ENCODE data around the gene PLTP.

PLTP gene

DNA sequence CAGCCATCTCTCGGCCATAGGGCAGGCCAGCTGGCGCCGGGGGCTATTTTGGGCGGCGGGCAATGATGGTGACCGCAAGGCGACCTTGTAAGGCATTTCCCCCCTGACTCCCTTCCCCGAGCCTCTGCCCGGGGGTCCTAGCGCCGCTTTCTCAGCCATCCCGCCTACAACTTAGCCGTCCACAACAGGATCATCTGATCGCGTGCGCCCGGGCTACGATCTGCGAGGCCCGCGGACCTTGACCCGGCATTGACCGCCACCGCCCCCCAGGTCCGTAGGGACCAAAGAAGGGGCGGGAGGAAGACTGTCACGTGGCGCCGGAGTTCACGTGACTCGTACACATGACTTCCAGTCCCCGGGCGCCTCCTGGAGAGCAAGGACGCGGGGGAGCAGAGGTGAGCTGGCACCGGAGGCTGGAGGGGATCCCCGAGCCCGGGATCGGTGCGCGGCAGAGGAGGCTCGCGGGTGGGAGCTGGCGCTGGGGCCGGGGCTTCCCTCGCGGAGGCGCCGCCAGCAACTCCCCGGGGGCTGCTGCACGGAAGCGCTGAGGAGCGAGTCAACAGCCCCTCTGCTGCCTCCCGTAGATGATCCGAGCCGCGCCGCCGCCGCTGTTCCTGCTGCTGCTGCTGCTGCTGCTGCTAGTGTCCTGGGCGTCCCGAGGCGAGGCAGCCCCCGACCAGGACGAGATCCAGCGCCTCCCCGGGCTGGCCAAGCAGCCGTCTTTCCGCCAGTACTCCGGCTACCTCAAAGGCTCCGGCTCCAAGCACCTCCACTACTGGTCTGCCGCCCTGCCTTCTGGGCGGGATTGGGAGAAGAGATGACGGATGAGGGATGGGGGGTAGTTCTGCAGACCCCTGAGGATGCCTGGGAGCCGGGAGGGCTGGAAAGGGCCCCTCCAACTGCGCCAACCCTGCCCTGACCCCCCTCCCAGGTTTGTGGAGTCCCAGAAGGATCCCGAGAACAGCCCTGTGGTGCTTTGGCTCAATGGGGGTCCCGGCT lies 20.7 kb downstream of the PLTP start, which contains the start of the genes CTSA and NEURL2:
CTSA (plus strand) TSS at position 351 of the 999 bp plus-strand sequence; CDS start at position 585, 234 bp downstream.
NEURL2 (minus strand) TSS at position 224 of the 999 bp plus-strand sequence; CDS start at position 7, 217 bp downstream.
- Histone ChIP-seq H3K14ac (ENCODE audit: low read length) (peak within 1 kb of the TSS; percentile 56), H3K4me2 (ENCODE audit: insufficient read depth, low read length, poor library complexity, severe bottlenecking) (peak within 1 kb of the TSS; percentile 100), H3K27ac (replicated peaks; ENCODE audit: low read length) (no peak within 1 kb of the TSS), H3K4me3 (ENCODE audit: low read length in 2 of 2) (peak within 1 kb of the TSS; percentile 66 to 88), H3K4ac (ENCODE audit: low read length) (peak within 1 kb of the TSS; percentile 76), H3K9me3 (replicated peaks in 1 of 2; ENCODE audit: control insufficient read depth in 2 of 2, insufficient read depth in 1 of 2, low read depth in 1 of 2, low read length in 2 of 2) (no peaks in the 10 kb centered on the region), H4K8ac (ENCODE audit: low read depth, low read length) (peak within 1 kb of the TSS; percentile 68), H3K4me1 (ENCODE audit: control insufficient read depth in 2 of 2, insufficient read depth in 1 of 2, low read depth in 1 of 2, low read length in 2 of 2) (peaks cover 5 to 6% of the 10 kb centered on the region in 2 donors), H3K36me3 (replicated peaks in 1 of 2; ENCODE audit: control insufficient read depth in 2 of 2, insufficient read depth in 2 of 2, low read length in 2 of 2) (peaks cover 5 to 36% of the 10 kb centered on the region in 2 donors), H2BK5ac (ENCODE audit: low read length) (peak within 1 kb of the TSS; percentile 39), H3K27me3 (ENCODE audit: control insufficient read depth in 3 of 3, insufficient read depth in 3 of 3, low read depth in 1 of 3, low read length in 3 of 3) (peaks cover 0 to 7% (median 0%) of the 10 kb centered on the region in 3 experiments), H2BK12ac (ENCODE audit: low read length) (peak within 1 kb of the TSS; percentile 86), H2AK5ac (ENCODE audit: low read depth, low read length) (peak within 1 kb of the TSS; percentile 81), H2BK15ac (ENCODE audit: low read length) (peak within 1 kb of the TSS; percentile 46), H4K91ac (ENCODE audit: low read depth, low read length, poor library complexity) (no peak within 1 kb of the TSS), H3K9ac (ENCODE audit: low read depth, low read length, poor library complexity) (peak within 1 kb of the TSS; percentile 91), H3K23ac (ENCODE audit: low read depth, low read length, poor library complexity) (peak within 1 kb of the TSS; percentile 96), H3K18ac (ENCODE audit: low read length) (peak within 1 kb of the TSS; percentile 93), H3K79me1 (ENCODE audit: low read depth, low read length) (peaks cover 2% of the 10 kb centered on the region), H2BK120ac (ENCODE audit: low read depth, low read length) (peak within 1 kb of the TSS; percentile 81), H2AFZ (ENCODE audit: low read length) (peak within 1 kb of the TSS; percentile 90)
- DNase-seq (ENCODE audit: low spot score): peak; percentile 78
- WGBS, 2 donors (ENCODE audit: extremely low coverage in 2 of 2, insufficient read length in 2 of 2, insufficient replicate concordance in 1 of 2): no CpG with 5 or more reads among the region's 78 CpGs

DNA sequence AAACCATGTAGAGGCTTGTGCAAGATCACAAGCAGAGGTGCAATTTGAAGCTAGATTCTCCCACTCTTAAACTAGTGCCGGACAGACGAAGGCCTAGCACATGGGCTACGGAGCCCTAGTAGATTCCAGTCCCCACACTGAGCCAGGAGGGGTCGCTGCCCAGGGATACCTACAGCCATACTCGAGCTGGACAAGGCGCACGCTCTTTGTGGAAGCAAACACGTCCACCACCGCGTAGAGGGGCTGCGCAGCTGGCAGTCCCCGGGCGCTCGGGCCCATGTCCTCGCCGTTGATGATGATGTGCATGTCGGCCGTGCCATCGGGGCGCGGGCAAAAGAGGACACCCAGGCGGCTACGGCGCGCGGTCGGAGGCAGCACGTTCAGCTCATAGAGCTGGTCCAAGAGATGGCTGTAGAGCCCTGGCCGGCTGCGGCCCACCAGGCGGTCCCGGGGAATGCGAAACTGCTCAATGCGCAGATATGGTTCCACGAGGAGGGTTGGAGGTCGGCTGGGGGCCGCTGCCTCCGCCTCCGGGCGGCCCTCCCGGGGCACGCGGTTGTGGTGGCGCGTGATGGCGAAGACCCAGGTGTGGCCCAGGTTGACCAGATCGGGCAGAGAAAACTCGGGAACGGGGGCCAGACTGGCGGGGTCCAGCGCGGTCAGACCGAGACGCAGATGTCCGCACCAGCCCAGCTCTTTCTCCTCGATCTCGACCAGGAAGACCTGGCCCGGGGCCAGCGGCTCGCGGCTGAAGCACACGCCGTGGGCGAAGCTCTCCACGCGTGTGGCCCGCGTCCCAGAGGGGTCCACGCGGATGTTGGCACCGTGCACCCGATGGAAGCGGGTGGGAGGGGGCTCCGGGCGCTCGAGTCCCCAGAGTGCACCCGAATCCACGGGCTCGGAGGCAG lies 21.6 kb downstream of the PLTP start:
- Histone ChIP-seq H2BK12ac (ENCODE audit: low read length) (no peak overlapping the region), H3K4ac (ENCODE audit: low read length) (peak overlapping the region; percentile 76), H3K9me3 (replicated peaks in 1 of 2; ENCODE audit: control insufficient read depth in 2 of 2, insufficient read depth in 1 of 2, low read depth in 1 of 2, low read length in 2 of 2) (no peaks in the 10 kb centered on the region), H3K4me1 (ENCODE audit: control insufficient read depth in 2 of 2, insufficient read depth in 1 of 2, low read depth in 1 of 2, low read length in 2 of 2) (peaks cover 5 to 6% of the 10 kb centered on the region in 2 donors), H3K4me3 (ENCODE audit: low read length in 2 of 2) (peak overlapping the region; percentile 66 to 88), H4K91ac (ENCODE audit: low read depth, low read length, poor library complexity) (no peak overlapping the region), H2BK15ac (ENCODE audit: low read length) (no peak overlapping the region), H3K18ac (ENCODE audit: low read length) (peak overlapping the region; percentile 93), H3K36me3 (replicated peaks in 1 of 2; ENCODE audit: control insufficient read depth in 2 of 2, insufficient read depth in 2 of 2, low read length in 2 of 2) (peaks cover 5 to 43% of the 10 kb centered on the region in 2 donors), H3K79me1 (ENCODE audit: low read depth, low read length) (peaks cover 2% of the 10 kb centered on the region), H3K27me3 (ENCODE audit: control insufficient read depth in 3 of 3, insufficient read depth in 3 of 3, low read depth in 1 of 3, low read length in 3 of 3) (peaks cover 0 to 7% (median 0%) of the 10 kb centered on the region in 3 experiments), H2BK120ac (ENCODE audit: low read depth, low read length) (peak overlapping the region; percentile 81), H3K4me2 (ENCODE audit: insufficient read depth, low read length, poor library complexity, severe bottlenecking) (peak overlapping the region; percentile 100), H3K27ac (replicated peaks; ENCODE audit: low read length) (no peak overlapping the region), H3K14ac (ENCODE audit: low read length) (peak overlapping the region; percentile 56), H3K9ac (ENCODE audit: low read depth, low read length, poor library complexity) (peak overlapping the region; percentile 84), H2AK5ac (ENCODE audit: low read depth, low read length) (peak overlapping the region; percentile 81), H2BK5ac (ENCODE audit: low read length) (peak overlapping the region; percentile 39), H3K23ac (ENCODE audit: low read depth, low read length, poor library complexity) (peak overlapping the region; percentile 96), H2AFZ (ENCODE audit: low read length) (peak overlapping the region; percentile 90), H4K8ac (ENCODE audit: low read depth, low read length) (peak overlapping the region; percentile 43)
- peak; percentile 67 for DNase-seq (ENCODE audit: low spot score)
- WGBS, 2 donors (ENCODE audit: extremely low coverage in 2 of 2, insufficient read length in 2 of 2, insufficient replicate concordance in 1 of 2): no CpG with 5 or more reads among the region's 79 CpGs

DNA sequence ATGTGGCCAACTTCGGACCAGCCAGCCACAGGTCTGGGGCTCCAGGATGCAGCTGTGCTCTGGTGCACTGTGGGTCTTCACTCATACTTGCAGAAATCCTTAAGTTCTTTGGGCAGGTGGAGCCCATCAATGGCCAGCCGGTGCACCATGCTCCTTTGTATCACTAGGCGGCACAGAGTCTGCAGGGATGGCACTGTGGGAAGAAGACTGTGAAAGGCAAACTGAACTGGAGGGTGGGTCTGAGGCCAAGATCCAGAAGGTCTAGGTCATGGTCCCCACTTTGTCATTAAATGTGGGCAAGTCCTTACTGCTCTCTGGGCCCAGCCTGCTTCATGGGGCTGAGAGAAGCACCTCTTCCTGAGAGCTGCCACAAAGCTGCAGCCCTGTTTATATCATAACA lies 23.3 kb downstream of the PLTP start:
- Histone ChIP-seq H3K9ac (ENCODE audit: low read depth, low read length, poor library complexity) (no peak overlapping the region), H3K14ac (ENCODE audit: low read length) (no peak overlapping the region), H2BK12ac (ENCODE audit: low read length) (no peak overlapping the region), H2BK5ac (ENCODE audit: low read length) (no peak overlapping the region), H3K4me1 (ENCODE audit: control insufficient read depth in 2 of 2, insufficient read depth in 1 of 2, low read depth in 1 of 2, low read length in 2 of 2) (peaks cover 5 to 6% of the 10 kb centered on the region in 2 donors), H3K4me3 (ENCODE audit: low read length in 2 of 2) (no peak overlapping the region), H3K9me3 (replicated peaks in 1 of 2; ENCODE audit: control insufficient read depth in 2 of 2, insufficient read depth in 1 of 2, low read depth in 1 of 2, low read length in 2 of 2) (peaks cover 0 to 1% of the 10 kb centered on the region in 2 donors), H3K36me3 (replicated peaks in 1 of 2; ENCODE audit: control insufficient read depth in 2 of 2, insufficient read depth in 2 of 2, low read length in 2 of 2) (peaks cover 10 to 39% of the 10 kb centered on the region in 2 donors), H3K27ac (replicated peaks; ENCODE audit: low read length) (no peak overlapping the region), H4K8ac (ENCODE audit: low read depth, low read length) (no peak overlapping the region), H3K27me3 (ENCODE audit: control insufficient read depth in 3 of 3, insufficient read depth in 3 of 3, low read depth in 1 of 3, low read length in 3 of 3) (peaks cover 0 to 7% (median 0%) of the 10 kb centered on the region in 3 experiments), H2AFZ (ENCODE audit: low read length) (no peak overlapping the region), H3K4me2 (ENCODE audit: insufficient read depth, low read length, poor library complexity, severe bottlenecking) (no peak overlapping the region), H2BK120ac (ENCODE audit: low read depth, low read length) (no peak overlapping the region), H2BK15ac (ENCODE audit: low read length) (no peak overlapping the region), H3K4ac (ENCODE audit: low read length) (no peak overlapping the region), H3K23ac (ENCODE audit: low read depth, low read length, poor library complexity) (no peak overlapping the region), H4K91ac (ENCODE audit: low read depth, low read length, poor library complexity) (no peak overlapping the region), H3K79me1 (ENCODE audit: low read depth, low read length) (peaks cover 2% of the 10 kb centered on the region), H3K18ac (ENCODE audit: low read length) (no peak overlapping the region), H2AK5ac (ENCODE audit: low read depth, low read length) (no peak overlapping the region)
- no peak for DNase-seq (ENCODE audit: low spot score)
- WGBS, 2 donors (ENCODE audit: extremely low coverage in 2 of 2, insufficient read length in 2 of 2, insufficient replicate concordance in 1 of 2): no CpG with 5 or more reads among the region's 3 CpGs
